GM19467 (cell line): ENCODE data around the gene FOXN1.
"Not testable (repeated sequence)": the region's sequence is repeated elsewhere in the genome, so short reads cannot be mapped to it uniquely, and the experiment has no call there.

Experiments used
- ATAC-seq: cut with Tn5 transposase; IDR thresholded peaks from one replicate; pipeline ENCODE4 v1.9.1; 2021; ENCODE audit warnings: mild to moderate bottlenecking, moderate library complexity; ENCODE audit not compliant: unreplicated experiment

FOXN1 gene, protein sequence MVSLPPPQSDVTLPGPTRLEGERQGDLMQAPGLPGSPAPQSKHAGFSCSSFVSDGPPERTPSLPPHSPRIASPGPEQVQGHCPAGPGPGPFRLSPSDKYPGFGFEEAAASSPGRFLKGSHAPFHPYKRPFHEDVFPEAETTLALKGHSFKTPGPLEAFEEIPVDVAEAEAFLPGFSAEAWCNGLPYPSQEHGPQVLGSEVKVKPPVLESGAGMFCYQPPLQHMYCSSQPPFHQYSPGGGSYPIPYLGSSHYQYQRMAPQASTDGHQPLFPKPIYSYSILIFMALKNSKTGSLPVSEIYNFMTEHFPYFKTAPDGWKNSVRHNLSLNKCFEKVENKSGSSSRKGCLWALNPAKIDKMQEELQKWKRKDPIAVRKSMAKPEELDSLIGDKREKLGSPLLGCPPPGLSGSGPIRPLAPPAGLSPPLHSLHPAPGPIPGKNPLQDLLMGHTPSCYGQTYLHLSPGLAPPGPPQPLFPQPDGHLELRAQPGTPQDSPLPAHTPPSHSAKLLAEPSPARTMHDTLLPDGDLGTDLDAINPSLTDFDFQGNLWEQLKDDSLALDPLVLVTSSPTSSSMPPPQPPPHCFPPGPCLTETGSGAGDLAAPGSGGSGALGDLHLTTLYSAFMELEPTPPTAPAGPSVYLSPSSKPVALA

DNA sequence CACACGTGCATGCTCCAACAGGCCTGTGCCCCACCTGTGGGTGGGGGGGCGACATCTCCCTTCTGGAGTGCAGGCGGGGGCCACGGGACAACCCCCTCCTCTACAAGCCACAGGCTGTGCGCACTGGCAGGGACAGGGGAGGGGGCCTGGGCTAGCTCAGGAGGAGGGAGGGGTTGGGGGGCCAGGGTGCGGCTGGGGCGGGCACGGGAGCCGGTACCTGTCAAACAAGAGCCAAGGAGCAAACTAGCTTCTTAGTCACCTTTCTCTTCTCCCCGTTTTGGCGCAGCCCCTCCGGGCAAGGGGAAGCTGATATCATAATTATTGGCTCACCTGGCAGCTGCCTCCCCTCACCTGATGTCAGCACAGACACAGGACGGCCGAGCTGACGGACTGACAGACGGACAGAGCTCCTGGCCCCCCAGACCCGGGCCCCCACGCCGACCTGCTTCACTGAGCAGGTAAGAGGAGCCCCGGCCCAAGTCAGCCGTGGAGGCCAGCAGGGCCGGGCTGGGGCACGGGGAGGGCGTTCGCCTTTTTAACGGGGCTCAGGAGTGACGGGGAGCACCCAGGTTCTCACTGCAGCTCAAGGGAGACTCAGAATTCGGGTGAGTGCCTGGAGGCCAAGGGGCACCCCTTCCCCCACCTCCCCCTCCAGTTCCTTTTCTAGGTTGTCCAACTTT, at the start of gene FOXN1:
Gene FOXN1 (plus strand): TSS at position 363 of the 680 bp plus-strand sequence. CDS start 17,622 bp downstream, outside the sequence.
- ATAC-seq, result no peak

- ATAC-seq, result no peak
Measured at GRCh38 chr17:28457890-28458289, 48.3 kb upstream of the FOXN1 start.

DNA sequence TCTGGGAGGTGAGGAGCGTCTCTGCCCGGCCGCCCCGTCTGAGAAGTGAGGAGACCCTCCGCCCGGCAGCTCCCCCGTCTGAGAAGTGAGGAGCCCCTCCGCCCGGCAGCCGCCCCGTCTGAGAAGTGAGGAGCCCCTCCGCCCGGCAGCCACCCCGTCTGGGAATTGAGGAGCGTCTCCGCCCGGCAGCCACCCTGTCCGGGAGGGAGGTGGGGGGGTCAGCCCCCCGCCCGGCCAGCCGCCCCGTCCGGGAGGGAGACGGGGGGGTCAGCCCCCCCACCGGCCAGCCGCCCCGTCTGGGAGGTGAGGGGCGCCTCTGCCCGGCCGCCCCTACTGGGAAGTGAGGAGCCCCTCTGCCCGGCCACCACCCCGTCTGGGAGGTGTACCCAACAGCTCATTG, 47.3 kb upstream of the FOXN1 start:
- not testable (repeated sequence) for ATAC-seq

DNA sequence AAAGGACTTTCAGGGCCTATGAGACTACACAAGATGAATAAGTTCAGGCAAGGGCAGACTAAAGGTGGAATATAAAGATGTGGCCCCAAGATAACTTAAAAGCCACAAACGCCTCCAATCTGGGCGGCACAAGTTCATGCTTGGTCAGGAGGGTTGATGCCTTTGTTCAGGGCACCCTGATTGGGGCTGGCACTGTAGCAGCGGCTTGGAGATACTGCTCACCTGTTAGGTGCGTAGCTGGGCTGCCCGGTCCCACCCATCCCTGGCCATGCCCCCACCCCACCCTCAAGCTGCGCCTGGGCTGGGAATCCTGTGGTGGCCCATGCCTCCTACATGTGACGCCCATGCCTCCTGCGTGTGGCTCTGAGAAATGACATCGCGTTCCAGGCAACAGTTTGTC, 45.2 kb upstream of the FOXN1 start:
- ATAC-seq, result no peak

DNA sequence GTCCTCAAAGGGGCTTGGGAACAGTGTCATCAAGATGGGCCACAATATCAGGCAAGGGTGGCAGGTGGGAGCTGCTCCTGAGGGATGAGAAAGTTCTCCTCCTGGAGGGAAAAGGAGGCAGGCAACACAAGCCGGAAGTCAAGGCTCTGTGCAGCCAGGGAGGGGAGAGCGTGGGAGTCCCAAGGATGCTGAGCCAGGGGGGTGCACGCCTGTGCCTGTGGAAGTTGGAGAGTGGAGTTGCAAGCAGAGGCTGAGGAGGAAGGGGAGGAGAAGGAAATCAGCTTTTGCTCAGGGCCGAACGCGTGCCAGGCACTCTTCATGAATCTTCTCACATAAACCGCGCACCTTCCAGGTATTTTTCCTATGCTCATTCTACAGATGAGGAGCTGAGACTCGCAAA, 40.1 kb upstream of the FOXN1 start:
- ATAC-seq, result no peak

GRCh38 chr17:28466521-28467048, 39.6 kb upstream of the FOXN1 start:
- no peak for ATAC-seq

- ATAC-seq, result no peak
Measured at GRCh38 chr17:28467456-28468025, 38.6 kb upstream of the FOXN1 start.

- ATAC-seq, result not testable (repeated sequence)
Measured at GRCh38 chr17:28468033-28468735, 38.0 kb upstream of the FOXN1 start.

GRCh38 chr17:28468781-28469180, 37.4 kb upstream of the FOXN1 start:
- no peak for ATAC-seq

GRCh38 chr17:28469376-28469775, 36.8 kb upstream of the FOXN1 start:
- ATAC-seq, result no peak

GRCh38 chr17:28470266-28470913, 35.8 kb upstream of the FOXN1 start:
- no peak for ATAC-seq

DNA sequence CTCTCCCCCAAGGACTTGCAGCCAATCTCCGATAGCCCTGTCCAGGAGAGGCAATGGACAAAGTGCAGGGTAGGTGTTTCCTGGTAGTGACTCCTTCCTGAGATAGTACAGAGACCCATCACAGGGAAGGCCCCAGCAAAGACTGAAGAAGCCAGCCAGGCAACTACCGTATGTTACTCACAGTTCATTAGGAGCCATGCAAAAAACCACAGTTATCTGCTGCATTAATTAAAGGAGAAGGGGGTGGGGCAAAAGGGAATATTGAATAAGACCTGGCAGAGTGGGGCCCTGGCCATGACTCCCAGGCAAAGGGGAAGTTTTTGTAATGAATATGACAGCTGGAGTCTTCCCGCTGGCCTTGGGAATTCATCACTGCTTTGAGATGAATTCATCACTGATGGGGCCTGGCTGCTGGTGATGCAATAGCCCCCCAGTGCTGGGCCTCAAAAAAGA, 35.2 kb upstream of the FOXN1 start:
- ATAC-seq, result no peak

- no peak for ATAC-seq
Measured at GRCh38 chr17:28471531-28472342, 34.4 kb upstream of the FOXN1 start.

GRCh38 chr17:28472871-28473497, 33.2 kb upstream of the FOXN1 start:
- no peak for ATAC-seq

GRCh38 chr17:28473542-28473941, 32.6 kb upstream of the FOXN1 start, which contains the start of gene SLC13A2:
Gene SLC13A2 (plus strand): TSS chr17:28473644. CDS start chr17:28473713, 69 bp downstream.
- no peak for ATAC-seq

- no peak for ATAC-seq
Measured at GRCh38 chr17:28474111-28474531, 32.0 kb upstream of the FOXN1 start.

GRCh38 chr17:28475151-28475900, 30.8 kb upstream of the FOXN1 start:
- no peak for ATAC-seq
